Mucosa of descending colon (tissue), 3 donors: Measurements from ENCODE around the gene OGFOD2. TPM values are rescaled to one million over a fixed set of nuclear protein-coding genes. Genes with fewer than 3 reads are reported as not detected.
A peak's percentile ranks its signal among the peaks of the same experiment; 100 is the strongest.

Source experiments
- ATAC-seq: fragments of 200-7000 bp; cut with Tn5 transposase; one replicate; pipeline ENCODE4 v1.9.1; 2020; ENCODE audit warnings: mild to moderate bottlenecking, moderate library complexity
- DNase-seq, 3 donors: peaks; one replicate each; pipeline ENCODE4 v3.0.0-alpha.2; 2020
- H3K36me3 ChIP-seq: fragments of 200-600 bp; one replicate; pipeline ENCODE4 v1.8.0; 2021; ENCODE audit warnings: low read depth, mild to moderate bottlenecking
- H3K4me1 ChIP-seq: fragments of 200-600 bp; one replicate; pipeline ENCODE4 v1.8.0; 2021; ENCODE audit warnings: low read depth, mild to moderate bottlenecking
- H3K4me3 ChIP-seq: fragments of 200-600 bp; one replicate; pipeline ENCODE4 v1.8.0; 2021; ENCODE audit warnings: mild to moderate bottlenecking
- H3K9me3 ChIP-seq: fragments of 200-600 bp; one replicate; pipeline ENCODE4 v1.8.0; 2021; ENCODE audit warnings: mild to moderate bottlenecking
- CTCF ChIP-seq: fragments of 200-600 bp; IDR thresholded peaks from one replicate; pipeline ENCODE4 v1.8.0; 2022; ENCODE audit warnings: antibody characterized with exemption, mild to moderate bottlenecking
- intact Hi-C, 2 donors: fragments of 100-400 bp; cut with DNase I in 1 of 2; cut with micrococcal nuclease in 1 of 2; formaldehyde crosslinking; loops; one replicate each; pipeline versions ENCODE4 v1.11.0 to v1.11.1; 2022; cut with DNase I, micrococcal nuclease
- total RNA-seq, 3 donors: library from RNA; stranded (reverse); fragmentation: NEBNext Ultra II Directional in 2 of 3; extraction: Animal tissue kit (Norgen Biotek cat#: 25700) in 2 of 3; gene quantifications; one replicate each; pipeline versions ENCODE4 v1.2.1 to v1.2.4, GENCODE V29; 2021 to 2023
- donor health status: DM: no; HTN: no; CAD: no; lungs with moderate emphysema.
- donor health status: DM: no; HTN: no; CAD: no.
- donor health status: DM: no; HTN: yes; CAD: no.

The OGFOD2 gene
- total RNA-seq, 3 donors from 2014 or later, result 17.0 to 25.0 (median 23.7) TPM

- DNase-seq (peak in 1 of 3 donors; percentile 38), ATAC-seq (no peak)
- H3K4me3 ChIP-seq, result no peak overlapping the region
- H3K9me3 ChIP-seq, result no peaks in the 10 kb centered on the region
- H3K4me1 ChIP-seq, result no peaks in the 10 kb centered on the region
- intact Hi-C loops, result no loop called here
- no peak for TF ChIP-seq CTCF
- no peaks in the 10 kb centered on the region for H3K36me3 ChIP-seq
These were observed 22.6 kb downstream of the OGFOD2 start for GRCh38 chr12:122997343-122998250.

- intact Hi-C loops, result no loop called here
- H3K4me3 ChIP-seq, result no peak overlapping the region
- H3K36me3 ChIP-seq, result no peaks in the 10 kb centered on the region
- ATAC-seq (no peak), DNase-seq (peak in 1 of 3 donors; percentile 27)
- no peaks in the 10 kb centered on the region for H3K9me3 ChIP-seq
- H3K4me1 ChIP-seq, result no peaks in the 10 kb centered on the region
- TF ChIP-seq CTCF, result no peak
These were observed 23.3 kb downstream of the OGFOD2 start for GRCh38 chr12:122998316-122998715.

- no peak for TF ChIP-seq CTCF
- Histone ChIP-seq H3K9me3 (no peaks in the 10 kb centered on the region), H3K4me3 (no peak overlapping the region), H3K36me3 (no peaks in the 10 kb centered on the region), H3K4me1 (no peaks in the 10 kb centered on the region)
- peak in 1 of 3 donors; percentile 19 for DNase-seq
- no peak for ATAC-seq
- intact Hi-C loops, result no loop called here
These were observed 24.3 kb downstream of the OGFOD2 start for GRCh38 chr12:122999196-122999946.

- no peaks in the 10 kb centered on the region for H3K9me3 ChIP-seq
- DNase-seq (peak in 1 of 3 donors; percentile 38), ATAC-seq (no peak)
- H3K36me3 ChIP-seq, result no peaks in the 10 kb centered on the region
- no peak overlapping the region for H3K4me3 ChIP-seq
- TF ChIP-seq CTCF, result no peak
- no peaks in the 10 kb centered on the region for H3K4me1 ChIP-seq
- intact Hi-C loops, result no loop called here
These were observed 25.0 kb downstream of the OGFOD2 start for GRCh38 chr12:122999986-123000420.

GRCh38 chr12:123000578-123000977 is 25.5 kb downstream of the OGFOD2 start:
- intact Hi-C loops, result no loop called here
- H3K36me3 ChIP-seq, result no peaks in the 10 kb centered on the region
- H3K4me3 ChIP-seq, result no peak overlapping the region
- TF ChIP-seq CTCF, result no peak
- no peak for ATAC-seq
- DNase-seq, result peak in 1 of 3 donors; percentile 22
- no peaks in the 10 kb centered on the region for H3K4me1 ChIP-seq
- no peaks in the 10 kb centered on the region for H3K9me3 ChIP-seq
